Cardiac muscle cell (in vitro differentiated cells and primary cell): ENCODE results near the gene LSM2. TPM values are rescaled to one million over a fixed set of nuclear protein-coding genes. Genes with fewer than 3 reads are reported as not detected.
A peak's percentile ranks its signal among the peaks of the same experiment; 100 is the strongest.
"Not testable (repeated sequence)": the region's sequence is repeated elsewhere in the genome, so short reads cannot be mapped to it uniquely, and the experiment has no call there.

Experiments used
- DNase-seq, 2 donors: peaks; one replicate each; pipeline versions ENCODE4 v3.0.0 to v3.0.0-alpha.2; 2010 to 2017; ENCODE audit warnings: low read depth in 1 of 2, low spot score in 1 of 2
- H3K27ac ChIP-seq: fragments of 200-600 bp; sonication (generic); 2 replicates; pipeline ENCODE4 v1.5.1; 2016
- H3K27me3 ChIP-seq: fragments of 200-600 bp; sonication (generic); 2 replicates; pipeline ENCODE4 v1.6.0; 2016; ENCODE audit warnings: control low read depth
- H3K36me3 ChIP-seq: fragments of 200-600 bp; sonication (generic); 2 replicates; pipeline ENCODE4 v1.5.1; 2016; ENCODE audit warnings: control low read depth
- H3K4me1 ChIP-seq: fragments of 200-600 bp; sonication (generic); 2 replicates; pipeline ENCODE4 v1.8.1; 2017; ENCODE audit warnings: low read depth, mild to moderate bottlenecking, mixed run types
- H3K4me3 ChIP-seq: fragments of 200-600 bp; sonication (generic); 2 replicates; pipeline ENCODE4 v1.5.1; 2016; ENCODE audit warnings: mild to moderate bottlenecking
- H3K9me3 ChIP-seq: fragments of 200-600 bp; sonication (generic); 2 replicates; pipeline ENCODE4 v1.5.1; 2017; ENCODE audit warnings: low read depth, mild to moderate bottlenecking, control low read depth
- polyA plus RNA-seq: library from polyadenylated mRNA; unstranded; fragments of >200 nt; fragmentation: Nextera tagmentation; extraction: Ambion mirVana; gene quantifications from 2 replicates; pipeline ENCODE4 v1.2.1, GENCODE V29; 2016
- total RNA-seq: library from RNA; depleted of rRNA; stranded (reverse); fragments of >200 nt; gene quantifications from 2 replicates; pipeline ENCODE4 v1.2.3, GENCODE V29; 2016
- TF ChIP-seq, protein P1 (sequence below): IDR thresholded peaks from 2 replicates; pipeline ENCODE4 v1.5.1; 2012; ENCODE audit warnings: low read depth, mild to moderate bottlenecking, low read length

Gene LSM2
- total and polyA plus RNA-seq, 2 experiments from 2014 or later, result 64.2 to 76.8 TPM

DNA sequence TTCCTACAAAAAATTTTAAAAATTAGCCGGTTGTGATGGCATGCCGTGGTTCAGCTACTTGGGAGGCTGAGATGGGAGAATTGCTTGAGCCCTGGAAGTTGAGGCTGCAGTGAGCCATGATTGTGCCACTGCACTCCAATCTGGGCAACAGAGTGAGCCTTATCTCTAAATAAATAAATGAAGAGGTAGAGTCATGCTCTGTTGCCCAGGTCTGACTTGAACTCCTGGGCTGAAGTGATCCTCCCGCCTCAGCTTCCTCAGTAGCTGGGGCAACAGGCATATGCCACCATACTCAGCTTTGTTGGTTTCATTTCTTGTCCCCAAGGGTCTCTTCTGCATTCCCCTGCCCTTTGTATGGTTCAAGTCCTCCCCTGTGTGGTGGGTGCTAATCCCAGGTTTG, 37.7 kb upstream of the LSM2 start:
- TF ChIP-seq, protein P1, sequence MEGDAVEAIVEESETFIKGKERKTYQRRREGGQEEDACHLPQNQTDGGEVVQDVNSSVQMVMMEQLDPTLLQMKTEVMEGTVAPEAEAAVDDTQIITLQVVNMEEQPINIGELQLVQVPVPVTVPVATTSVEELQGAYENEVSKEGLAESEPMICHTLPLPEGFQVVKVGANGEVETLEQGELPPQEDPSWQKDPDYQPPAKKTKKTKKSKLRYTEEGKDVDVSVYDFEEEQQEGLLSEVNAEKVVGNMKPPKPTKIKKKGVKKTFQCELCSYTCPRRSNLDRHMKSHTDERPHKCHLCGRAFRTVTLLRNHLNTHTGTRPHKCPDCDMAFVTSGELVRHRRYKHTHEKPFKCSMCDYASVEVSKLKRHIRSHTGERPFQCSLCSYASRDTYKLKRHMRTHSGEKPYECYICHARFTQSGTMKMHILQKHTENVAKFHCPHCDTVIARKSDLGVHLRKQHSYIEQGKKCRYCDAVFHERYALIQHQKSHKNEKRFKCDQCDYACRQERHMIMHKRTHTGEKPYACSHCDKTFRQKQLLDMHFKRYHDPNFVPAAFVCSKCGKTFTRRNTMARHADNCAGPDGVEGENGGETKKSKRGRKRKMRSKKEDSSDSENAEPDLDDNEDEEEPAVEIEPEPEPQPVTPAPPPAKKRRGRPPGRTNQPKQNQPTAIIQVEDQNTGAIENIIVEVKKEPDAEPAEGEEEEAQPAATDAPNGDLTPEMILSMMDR, result no peak
- Histone ChIP-seq H3K9me3 (no peaks in the 10 kb centered on the region), H3K27ac (no peak overlapping the region), H3K27me3 (no peaks in the 10 kb centered on the region), H3K4me1 (no peaks in the 10 kb centered on the region), H3K4me3 (no peak overlapping the region), H3K36me3 (peaks cover 17% of the 10 kb centered on the region)
- DNase-seq, result no peak

DNA sequence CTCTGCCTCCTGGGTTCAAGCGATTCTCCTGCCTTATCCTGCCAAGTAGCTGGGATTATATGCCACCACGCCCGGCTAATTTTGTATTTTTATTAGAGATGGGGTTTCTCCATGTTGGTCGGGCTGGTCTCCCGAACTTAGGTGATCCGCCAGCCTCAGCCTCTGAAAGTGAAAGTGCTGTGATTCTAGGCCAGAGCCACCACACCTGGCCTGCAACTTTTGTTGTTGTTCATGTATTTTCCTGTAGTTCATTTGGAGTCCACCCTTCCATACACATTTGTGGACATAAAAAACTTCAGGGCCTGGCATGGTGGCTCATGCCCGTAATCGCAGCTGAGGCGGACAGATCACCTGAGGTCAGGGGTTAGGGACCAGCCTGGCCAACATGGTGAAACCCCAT, 35.3 kb upstream of the LSM2 start:
- peaks cover 12% of the 10 kb centered on the region for H3K4me1 ChIP-seq
- H3K9me3 ChIP-seq, result no peaks in the 10 kb centered on the region
- TF ChIP-seq, protein P1, result no peak
- H3K27me3 ChIP-seq, result no peaks in the 10 kb centered on the region
- peaks cover 42% of the 10 kb centered on the region for H3K36me3 ChIP-seq
- no peak overlapping the region for H3K4me3 ChIP-seq
- no peak for DNase-seq
- no peak overlapping the region for H3K27ac ChIP-seq

DNA sequence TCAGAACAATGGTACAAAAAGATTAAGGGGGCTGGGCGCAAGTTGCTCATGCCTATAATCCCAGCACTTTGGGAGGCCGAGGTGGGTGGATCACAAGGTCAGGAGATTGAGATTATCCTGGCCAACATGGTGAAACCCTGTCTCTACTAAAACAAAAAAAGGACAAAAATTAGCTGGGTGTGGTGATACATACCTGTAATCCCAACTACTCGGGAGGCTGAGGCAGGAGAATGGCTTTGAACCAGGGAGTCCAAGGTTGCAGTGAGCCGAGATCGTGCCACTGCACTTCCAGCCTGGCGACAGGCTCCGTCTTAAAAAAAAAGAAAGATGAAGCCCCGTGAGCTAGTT, 33.0 kb upstream of the LSM2 start:
- not testable (repeated sequence) for DNase-seq, H3K4me3 ChIP-seq, H3K27ac ChIP-seq, H3K27me3 ChIP-seq, H3K9me3 ChIP-seq
- peaks cover 47% of the 10 kb centered on the region for H3K36me3 ChIP-seq
- H3K4me1 ChIP-seq, result peaks cover 26% of the 10 kb centered on the region

DNA sequence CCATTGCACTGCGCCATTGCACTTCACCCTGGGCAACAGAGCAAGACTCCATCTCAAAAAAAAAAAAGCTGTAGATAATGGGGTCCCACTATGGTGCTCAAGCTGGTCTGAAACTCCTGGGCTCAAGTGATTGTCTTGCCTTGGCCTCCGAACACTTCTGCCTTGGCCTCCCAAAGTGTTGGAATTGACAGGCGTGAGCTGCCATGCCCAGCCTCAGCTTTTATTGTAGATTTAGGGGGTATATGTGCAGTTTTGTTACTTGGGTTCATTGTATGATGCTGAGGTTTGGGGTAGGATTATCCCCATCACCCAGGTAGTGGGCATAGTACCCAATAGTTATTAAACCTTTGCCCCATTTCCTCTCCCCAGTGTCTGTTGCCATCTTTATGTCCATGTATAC, 32.2 kb upstream of the LSM2 start:
- Histone ChIP-seq H3K4me3 (no peak overlapping the region), H3K27me3 (no peaks in the 10 kb centered on the region), H3K4me1 (peaks cover 26% of the 10 kb centered on the region), H3K27ac (no peak overlapping the region), H3K36me3 (peaks cover 47% of the 10 kb centered on the region), H3K9me3 (no peaks in the 10 kb centered on the region)
- DNase-seq, result no peak
- TF ChIP-seq, protein P1, result no peak

DNA sequence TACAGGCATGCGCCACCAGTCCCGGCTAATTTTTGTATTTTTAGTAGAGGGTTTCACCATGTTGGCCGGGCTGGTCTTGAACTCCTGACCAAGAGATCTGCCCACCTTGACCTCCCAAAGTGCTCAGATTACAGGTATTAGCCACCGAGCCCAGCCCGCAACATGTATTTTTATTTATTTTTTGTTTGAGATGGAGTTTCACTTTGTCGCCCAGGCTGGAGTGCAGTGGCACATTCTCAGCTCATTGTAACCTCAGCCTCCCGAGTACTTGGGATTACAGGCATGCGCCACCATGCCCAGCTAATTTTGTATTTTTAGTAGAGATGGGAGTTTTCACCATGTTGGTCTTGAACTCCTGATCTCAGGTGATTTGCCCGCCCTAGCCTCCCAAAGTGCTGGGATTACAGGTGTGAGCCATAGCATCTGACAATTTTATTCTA, 31.4 kb upstream of the LSM2 start:
- peaks cover 47% of the 10 kb centered on the region for H3K36me3 ChIP-seq
- peaks cover 26% of the 10 kb centered on the region for H3K4me1 ChIP-seq
- not testable (repeated sequence) for H3K4me3 ChIP-seq, H3K9me3 ChIP-seq, DNase-seq, H3K27me3 ChIP-seq
- H3K27ac ChIP-seq, result peak overlapping the region; percentile 72

DNA sequence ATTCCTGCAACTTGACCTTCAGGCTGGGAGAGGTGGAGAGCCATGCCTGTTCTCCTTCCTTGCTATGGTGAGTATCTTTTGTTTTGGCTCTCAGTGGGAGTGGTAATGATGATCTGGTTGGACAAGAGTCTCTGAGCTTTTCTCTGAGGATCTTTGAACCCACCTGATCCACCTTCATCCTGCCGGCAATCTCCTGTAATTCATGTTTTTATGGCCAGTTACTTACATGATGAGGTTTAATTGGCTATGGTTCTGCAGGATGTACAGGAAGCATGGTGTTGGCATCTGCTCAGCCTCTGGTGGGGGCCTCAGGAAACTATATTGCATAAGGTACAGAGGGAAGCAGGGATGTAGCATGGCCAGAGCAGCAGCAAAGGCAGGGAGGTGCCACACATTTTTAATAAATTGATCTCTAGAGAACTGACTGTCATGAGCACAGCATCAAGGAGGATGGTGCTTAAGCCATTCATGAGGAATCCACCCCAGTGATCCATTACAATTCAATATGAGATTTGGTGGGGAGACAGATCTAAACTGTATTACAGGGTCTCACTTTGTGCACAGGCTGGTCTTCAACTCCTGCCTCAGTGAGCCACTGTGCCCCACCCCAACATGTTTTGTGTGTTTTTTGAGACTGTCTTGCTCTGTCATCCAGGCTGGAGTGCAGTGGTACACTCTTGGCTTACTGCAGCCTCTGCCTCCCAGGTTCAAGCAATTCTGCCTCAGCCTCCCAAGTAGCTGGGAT, 30.8 kb upstream of the LSM2 start:
- TF ChIP-seq, protein P1, result no peak
- peaks cover 47% of the 10 kb centered on the region for H3K36me3 ChIP-seq
- H3K4me3 ChIP-seq, result peak overlapping the region; percentile 97
- H3K27me3 ChIP-seq, result no peaks in the 10 kb centered on the region
- H3K9me3 ChIP-seq, result no peaks in the 10 kb centered on the region
- peak in 1 of 2 donors; percentile 61 for DNase-seq
- peaks cover 26% of the 10 kb centered on the region for H3K4me1 ChIP-seq
- peak overlapping the region; percentile 72 for H3K27ac ChIP-seq
